T-cell (primary cell): ENCODE results near the gene CAMK1D. TPM values are rescaled to one million over a fixed set of nuclear protein-coding genes. Genes with fewer than 3 reads are reported as not detected.

Source experiments
- ATAC-seq, 4 experiments: fragments of 200-7000 bp in 3 of 4; fragments of 150-1000 bp in 1 of 4; cut with Tn5 transposase; replicated peaks in 1 of 4; 1 replicate in 3 of 4; 2 replicates in 1 of 4; pipeline ENCODE4 v1.10.0; 2021; ENCODE audit warnings: moderate library complexity in 3 of 4, mild to moderate bottlenecking in 2 of 4, moderate number of reproducible peaks in 1 of 4
- CTCF ChIA-PET, 2 donors: fragments of 300-600 bp; sonication (Branson Sonifier 250); formaldehyde crosslinking; loops; one replicate each; lab custom pipeline; 2022; ENCODE audit warnings: antibody characterized with exemption in 2 of 2; lab: Charles Lee
- POLR2A ChIA-PET, 2 donors: fragments of 300-600 bp; sonication (Branson Sonifier 250); formaldehyde crosslinking; loops; one replicate each; lab custom pipeline; 2022; ENCODE audit warnings: antibody characterized with exemption in 2 of 2; lab: Charles Lee
- DNase-seq, 35 experiments: peaks; one replicate each; pipeline versions ENCODE4 v3.0.0 to v3.0.0-alpha.2; 2013 to 2023
- H3K27ac ChIP-seq: one replicate; pipeline ENCODE4 v1.5.1; 2013; ENCODE audit warnings: low read length
- H3K27me3 ChIP-seq, 2 experiments: replicated peaks in 1 of 2; 1 replicate in 1 of 2; 2 replicates in 1 of 2; pipeline versions ENCODE4 v1.6.1 to v1.7.0; 2013; ENCODE audit warnings: low read length in 1 of 2, mixed read lengths in 1 of 2; ENCODE audit not compliant: control insufficient read depth in 2 of 2, insufficient read depth in 2 of 2; ENCODE audit errors: extremely low read depth in 1 of 2
- H3K36me3 ChIP-seq, 2 donors: 1 replicate in 1 of 2; 2 replicates in 1 of 2; pipeline versions ENCODE4 v1.6.1 to v1.7.0; 2013; ENCODE audit warnings: low read length in 1 of 2; ENCODE audit not compliant: control insufficient read depth in 2 of 2, insufficient read depth in 1 of 2; ENCODE audit errors: extremely low read depth in 1 of 2
- H3K4me1 ChIP-seq, 2 experiments: 1 replicate in 1 of 2; 2 replicates in 1 of 2; pipeline versions ENCODE4 v1.6.1 to v1.7.0; 2013; ENCODE audit warnings: low read length in 2 of 2, mixed read lengths in 1 of 2; ENCODE audit not compliant: insufficient read depth in 2 of 2, control insufficient read depth in 1 of 2; ENCODE audit errors: extremely low read depth in 1 of 2
- H3K4me3 ChIP-seq, 2 donors: 1 replicate in 1 of 2; 2 replicates in 1 of 2; pipeline versions ENCODE4 v1.5.1 to v1.7.0; 2013; ENCODE audit warnings: mild to moderate bottlenecking in 2 of 2, low read length in 1 of 2, moderate library complexity in 1 of 2; ENCODE audit not compliant: control insufficient read depth in 1 of 2; ENCODE audit errors: extremely low read depth in 1 of 2
- H3K9me3 ChIP-seq: 2 replicates; pipeline ENCODE4 v1.7.0; 2013
- H3K27ac Mint-ChIP-seq, 2 donors: one replicate each; pipeline ENCODE4 v1.8.0; 2020 to 2021; ENCODE audit warnings: mild to moderate bottlenecking in 2 of 2, mixed read lengths in 2 of 2
- H3K27me3 Mint-ChIP-seq, 2 donors: one replicate each; pipeline ENCODE4 v1.8.0; 2021 to 2022; ENCODE audit warnings: mixed read lengths in 2 of 2
- H3K36me3 Mint-ChIP-seq: one replicate; pipeline ENCODE4 v1.8.0; 2021; ENCODE audit warnings: mixed read lengths
- H3K4me1 Mint-ChIP-seq, 3 donors: one replicate each; pipeline ENCODE4 v1.8.0; 2020 to 2022; ENCODE audit warnings: mixed read lengths in 3 of 3, mild to moderate bottlenecking in 1 of 3
- H3K4me3 Mint-ChIP-seq, 3 donors: one replicate each; pipeline ENCODE4 v1.8.0; 2020 to 2022; ENCODE audit warnings: mild to moderate bottlenecking in 3 of 3, mixed read lengths in 3 of 3, moderate library complexity in 3 of 3
- H3K9me3 Mint-ChIP-seq, 3 donors: one replicate each; pipeline ENCODE4 v1.8.0; 2020 to 2022; ENCODE audit warnings: mixed read lengths in 3 of 3
- WGBS: methylation state at CpG from one replicate; pipeline ENCODE4 v1.1.5; 2013; ENCODE audit warnings: missing lambda C conversion rate; ENCODE audit not compliant: insufficient coverage; 5-methylcytosine and 5-hydroxymethylcytosine counted together
- total RNA-seq, 35 experiments: library from RNA in 6 of 35; stranded (reverse) in 6 of 35; fragments of 120-200 nt in 1 of 35; gene quantifications; one replicate each; pipeline versions ENCODE4 v1.2.1 to v1.2.4 and lab custom pipeline; 2013 to 2026

CAMK1D gene
- total RNA-seq, 5 donors from 2014 or later (not counting 1 experiment from before 2014, with no cell fraction given), result 16.8 to 31.3 (median 23.6) TPM

DNA sequence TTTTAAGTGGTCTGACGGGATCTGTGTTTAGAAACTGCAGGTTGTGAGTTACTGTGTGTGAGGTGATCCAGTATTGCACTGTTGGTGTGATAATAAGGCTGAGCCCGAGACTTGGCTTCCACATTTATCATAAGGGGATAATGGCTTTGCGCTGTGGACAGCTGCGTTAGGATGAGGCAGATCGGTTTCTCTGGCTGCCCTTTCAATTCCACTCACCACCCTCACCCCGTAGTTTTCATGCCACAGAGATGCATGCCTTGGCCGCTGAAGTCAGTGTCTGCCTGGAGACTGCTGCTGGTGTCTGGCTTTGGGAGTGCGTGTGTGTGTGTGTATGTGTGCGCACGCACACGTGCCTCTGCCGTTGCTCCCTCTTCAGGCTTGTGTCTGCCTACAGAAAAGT lies 379.1 kb downstream of the CAMK1D start:
- Mint-ChIP-seq H3K27ac (no peak overlapping the region), H3K4me1 (peaks cover 22 to 25% (median 23%) of the 10 kb centered on the region in 3 donors), H3K4me3 (no peak overlapping the region), H3K27me3 (no peaks in the 10 kb centered on the region), H3K36me3 (peaks cover 6% of the 10 kb centered on the region), H3K9me3 (no peaks in the 10 kb centered on the region)
- H3K27ac ChIP-seq, result no peak overlapping the region
- ATAC-seq (no peak), DNase-seq (no peak)
- H3K36me3 ChIP-seq, result no peaks in the 10 kb centered on the region
- ChIA-PET POLR2A (no interaction called here), CTCF (no interaction called here)
- 89% methylated on average over 1 of the region's 12 CpGs for WGBS
- H3K4me1 ChIP-seq, result peaks cover 4 to 25% of the 10 kb centered on the region in 2 experiments
- H3K4me3 ChIP-seq, result no peak overlapping the region
- no peaks in the 10 kb centered on the region for H3K27me3 ChIP-seq
- no peaks in the 10 kb centered on the region for H3K9me3 ChIP-seq

DNA sequence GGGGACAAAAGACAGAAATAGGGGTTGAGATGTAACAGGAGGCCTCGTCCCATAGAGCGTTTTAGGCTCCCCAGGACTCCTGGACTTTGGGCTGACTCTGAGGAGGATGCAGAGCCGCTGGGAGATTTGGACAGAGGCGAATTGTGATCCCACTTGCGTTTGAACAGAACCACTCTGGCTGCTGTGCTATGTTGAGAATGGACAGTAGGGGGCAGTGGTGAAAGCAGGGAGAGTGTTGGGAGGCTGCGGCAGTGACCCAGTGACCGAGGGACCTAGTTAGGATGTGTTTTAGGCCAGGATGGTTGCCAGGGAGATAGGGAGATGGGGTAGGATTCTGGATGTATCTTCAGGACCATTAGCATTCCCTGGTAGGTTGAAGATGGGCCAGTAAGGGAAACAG lies 380.5 kb downstream of the CAMK1D start:
- WGBS, result 92% methylated on average over 7 of the region's 7 CpGs
- Histone ChIP-seq H3K4me3 (no peak overlapping the region), H3K36me3 (no peaks in the 10 kb centered on the region), H3K9me3 (no peaks in the 10 kb centered on the region), H3K4me1 (peaks cover 0 to 18% of the 10 kb centered on the region in 2 experiments), H3K27ac (no peak overlapping the region), H3K27me3 (no peaks in the 10 kb centered on the region)
- H3K9me3 Mint-ChIP-seq, result no peaks in the 10 kb centered on the region
- no peak overlapping the region for H3K4me3 Mint-ChIP-seq
- ATAC-seq, result no peak
- DNase-seq, result no peak
- H3K36me3 Mint-ChIP-seq, result peaks cover 10% of the 10 kb centered on the region
- H3K4me1 Mint-ChIP-seq, result peaks cover 12 to 17% (median 15%) of the 10 kb centered on the region in 3 donors
- POLR2A ChIA-PET, result no interaction called here
- no peak overlapping the region for H3K27ac Mint-ChIP-seq
- CTCF ChIA-PET, result no interaction called here
- no peaks in the 10 kb centered on the region for H3K27me3 Mint-ChIP-seq

DNA sequence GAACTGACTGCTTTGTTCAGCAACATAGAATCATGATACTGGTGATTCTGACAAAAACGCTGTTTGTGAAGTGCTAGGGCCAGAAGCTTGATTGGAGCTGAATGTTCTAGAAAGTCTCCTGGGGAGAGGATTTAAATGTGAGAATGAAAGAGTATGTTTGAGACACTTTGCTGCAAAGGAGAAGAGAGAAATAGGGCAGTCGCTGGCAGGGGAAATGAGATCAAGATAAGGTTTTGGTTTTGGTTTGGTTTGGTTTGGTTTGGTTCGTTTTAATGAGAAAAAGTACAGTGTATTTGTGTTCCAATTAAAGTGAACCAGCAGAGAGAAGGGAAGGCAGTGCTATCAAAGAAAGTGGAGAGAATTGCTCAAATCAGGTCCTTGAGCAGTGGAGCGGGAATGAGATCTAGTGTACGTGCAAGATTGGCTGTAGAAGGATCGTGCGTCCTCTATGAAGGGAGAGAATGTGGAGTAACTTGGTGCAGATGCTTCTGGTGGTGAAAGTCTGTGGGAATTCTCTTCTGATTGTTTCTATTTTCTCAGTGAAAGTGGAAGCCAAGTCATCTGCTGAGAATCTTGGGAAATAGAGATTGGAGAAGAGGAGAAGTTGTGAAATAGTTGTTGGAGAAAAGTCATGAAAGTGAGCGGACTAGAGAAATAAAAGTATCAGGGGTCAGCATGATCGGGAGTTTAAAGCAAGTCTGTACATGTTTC lies 381.6 kb downstream of the CAMK1D start:
- Histone ChIP-seq H3K36me3 (no peaks in the 10 kb centered on the region), H3K27me3 (no peaks in the 10 kb centered on the region), H3K27ac (no peak overlapping the region), H3K4me3 (no peak overlapping the region), H3K4me1 (peaks cover 0 to 16% of the 10 kb centered on the region in 2 experiments), H3K9me3 (no peaks in the 10 kb centered on the region)
- CTCF ChIA-PET, result no interaction called here
- Mint-ChIP-seq H3K9me3 (no peaks in the 10 kb centered on the region), H3K36me3 (peaks cover 11% of the 10 kb centered on the region), H3K27ac (no peak overlapping the region), H3K27me3 (no peaks in the 10 kb centered on the region), H3K4me3 (no peak overlapping the region), H3K4me1 (peaks cover 6 to 10% (median 10%) of the 10 kb centered on the region in 3 donors)
- no peak for DNase-seq
- POLR2A ChIA-PET, result interaction anchor here in 1 of 2 donors (0.5 kb wide), 1 partner anchor 106 kb away, joined by 13 read pairs; no protein-coding TSS in a partner anchor
- 70% methylated on average over 9 of the region's 9 CpGs for WGBS
- ATAC-seq, result no peak

DNA sequence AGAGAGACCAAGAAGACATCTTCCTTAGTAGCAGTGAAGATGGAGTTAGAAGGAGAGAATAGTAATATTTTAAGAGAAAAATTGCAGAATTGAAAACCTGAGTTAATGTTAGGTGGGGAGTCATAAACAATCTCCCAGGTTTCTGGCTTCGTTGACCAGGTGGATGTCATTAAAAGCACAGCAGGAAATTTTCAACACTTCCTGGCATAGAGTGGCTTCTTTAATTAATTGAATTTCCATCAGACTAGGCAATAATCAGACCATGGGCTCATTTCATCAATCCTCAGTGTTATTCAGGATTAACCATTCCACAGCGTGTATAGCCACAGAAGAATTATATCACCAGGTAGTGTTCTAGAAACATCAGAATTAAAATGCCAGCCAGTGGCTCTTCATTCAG lies 383.9 kb downstream of the CAMK1D start:
- no CpG with 5 or more reads among the region's 2 CpGs for WGBS
- no peaks in the 10 kb centered on the region for H3K9me3 ChIP-seq
- H3K27me3 Mint-ChIP-seq, result no peaks in the 10 kb centered on the region
- no peak for DNase-seq
- H3K9me3 Mint-ChIP-seq, result no peaks in the 10 kb centered on the region
- peaks cover 0 to 2% of the 10 kb centered on the region in 2 experiments for H3K27me3 ChIP-seq
- H3K4me1 ChIP-seq, result peaks cover 0 to 12% of the 10 kb centered on the region in 2 experiments
- no peak overlapping the region for H3K27ac Mint-ChIP-seq
- no peak overlapping the region for H3K27ac ChIP-seq
- H3K4me3 Mint-ChIP-seq, result no peak overlapping the region
- no peak for ATAC-seq
- H3K4me1 Mint-ChIP-seq, result peaks cover 6 to 7% (median 6%) of the 10 kb centered on the region in 3 donors
- POLR2A ChIA-PET, result no interaction called here
- peaks cover 21% of the 10 kb centered on the region for H3K36me3 Mint-ChIP-seq
- CTCF ChIA-PET, result no interaction called here
- H3K36me3 ChIP-seq, result no peaks in the 10 kb centered on the region
- no peak overlapping the region for H3K4me3 ChIP-seq

DNA sequence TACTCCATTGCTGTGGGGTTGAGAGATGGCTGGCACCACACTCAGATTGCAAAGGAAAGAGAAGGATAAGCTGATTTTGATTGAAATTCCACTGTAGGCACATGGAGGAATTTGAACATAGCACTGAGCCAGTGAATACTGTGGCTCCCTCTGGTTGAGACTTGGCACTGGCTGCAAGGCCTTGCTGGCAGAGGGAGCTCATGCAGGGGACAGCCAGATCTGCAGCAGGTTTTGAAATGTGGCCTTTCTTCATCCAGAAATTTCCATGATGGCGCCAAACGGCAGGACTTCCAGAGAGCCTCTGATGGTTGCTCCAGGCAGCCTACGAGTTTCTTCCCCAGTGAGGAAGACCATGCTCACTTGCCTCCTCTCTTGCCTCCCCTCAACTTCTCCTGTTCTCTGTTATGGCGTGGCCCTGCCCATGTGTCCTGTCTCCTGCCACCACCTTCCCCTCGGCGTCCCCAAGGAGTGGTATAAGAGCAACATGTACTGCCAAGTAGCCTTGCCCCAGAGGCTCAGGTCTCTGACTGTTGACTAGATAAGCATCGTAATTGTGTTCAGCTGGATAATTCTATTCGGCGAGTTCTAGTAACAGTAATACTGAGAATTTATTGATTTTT lies 386.6 kb downstream of the CAMK1D start:
- Histone ChIP-seq H3K36me3 (no peaks in the 10 kb centered on the region), H3K4me3 (no peak overlapping the region), H3K4me1 (no peaks in the 10 kb centered on the region), H3K27me3 (peaks cover 0 to 2% of the 10 kb centered on the region in 2 experiments), H3K27ac (no peak overlapping the region), H3K9me3 (no peaks in the 10 kb centered on the region)
- Mint-ChIP-seq H3K27ac (no peak overlapping the region), H3K36me3 (peaks cover 21% of the 10 kb centered on the region), H3K9me3 (no peaks in the 10 kb centered on the region), H3K27me3 (no peaks in the 10 kb centered on the region), H3K4me3 (no peak overlapping the region), H3K4me1 (peaks cover 0 to 2% (median 0%) of the 10 kb centered on the region in 3 donors)
- WGBS, result 92% methylated on average over 7 of the region's 9 CpGs
- DNase-seq, result no peak
- POLR2A ChIA-PET, result interaction anchor here in 1 of 2 donors (0.5 to 0.6 kb wide), 2 partner anchors 105 to 253 kb away, joined by 3 to 7 read pairs; no protein-coding TSS in a partner anchor
- CTCF ChIA-PET, result interaction anchor here in 1 of 2 donors (0.7 kb wide), 1 partner anchor 16 kb away, joined by 3 read pairs; no protein-coding TSS in a partner anchor
- no peak for ATAC-seq

DNA sequence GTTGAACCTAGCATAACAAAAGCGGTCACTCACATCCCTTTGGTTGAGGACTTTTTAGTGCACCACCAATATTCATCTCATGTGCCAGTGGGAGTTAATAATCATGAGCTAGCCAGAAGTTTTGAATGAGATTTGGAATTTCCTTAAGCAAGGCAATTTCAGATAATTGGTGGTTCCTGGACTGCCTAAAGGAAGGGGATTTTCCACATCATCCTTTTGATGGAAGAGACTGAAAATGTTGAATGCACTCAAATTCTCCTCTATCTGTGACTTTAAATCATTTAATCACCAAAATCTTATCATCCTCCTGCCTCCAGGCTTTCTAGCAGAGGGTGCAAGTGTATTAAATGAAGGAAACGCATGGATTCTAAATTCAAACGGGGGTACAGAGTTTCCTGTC lies 391.5 kb downstream of the CAMK1D start:
- ChIA-PET POLR2A (no interaction called here), CTCF (no interaction called here)
- no peaks in the 10 kb centered on the region for H3K9me3 ChIP-seq
- H3K27me3 ChIP-seq, result peaks cover 0 to 2% of the 10 kb centered on the region in 2 experiments
- H3K4me1 ChIP-seq, result no peaks in the 10 kb centered on the region
- ATAC-seq, result no peak
- H3K36me3 Mint-ChIP-seq, result peaks cover 17% of the 10 kb centered on the region
- H3K27me3 Mint-ChIP-seq, result no peaks in the 10 kb centered on the region
- no peaks in the 10 kb centered on the region for H3K9me3 Mint-ChIP-seq
- no peak for DNase-seq
- no peak overlapping the region for H3K4me3 Mint-ChIP-seq
- WGBS, result no CpG with 5 or more reads among the region's 3 CpGs
- no peak overlapping the region for H3K27ac ChIP-seq
- no peak overlapping the region for H3K27ac Mint-ChIP-seq
- H3K4me3 ChIP-seq, result no peak overlapping the region
- H3K36me3 ChIP-seq, result no peaks in the 10 kb centered on the region
- peaks cover 0 to 9% (median 0%) of the 10 kb centered on the region in 3 donors for H3K4me1 Mint-ChIP-seq
